LNCAP (cell line): ENCODE results near the gene VWA3A.
A peak's percentile ranks its signal among the peaks of the same experiment; 100 is the strongest.

Source experiments
- TF ChIP-seq, protein P1 (sequence below): fragments of 450-650 bp; IDR thresholded peaks from 2 replicates; pipeline ENCODE4 v1.5.1; 2017; ENCODE audit warnings: mild to moderate bottlenecking

VWA3A gene

DNA sequence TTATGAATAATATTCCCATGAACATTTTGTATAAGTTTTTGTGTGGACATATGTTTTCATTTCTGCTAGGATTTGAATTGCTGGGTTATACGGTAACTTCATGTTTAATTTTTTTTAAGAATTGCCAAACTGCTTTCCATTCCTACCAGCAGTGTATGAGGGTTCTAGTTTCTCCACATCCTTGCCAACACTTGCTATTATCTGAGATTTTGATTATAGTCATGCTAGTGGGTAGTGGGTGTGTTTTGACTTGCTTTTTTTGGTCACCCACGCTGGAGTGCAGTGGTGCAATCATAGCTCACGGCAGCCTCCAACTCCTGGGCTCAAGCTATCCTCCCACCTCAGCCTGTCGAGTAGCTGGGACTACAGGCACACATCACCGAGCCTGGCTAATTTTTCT lies 110.8 kb downstream of the VWA3A start:
- TF ChIP-seq, protein P1, sequence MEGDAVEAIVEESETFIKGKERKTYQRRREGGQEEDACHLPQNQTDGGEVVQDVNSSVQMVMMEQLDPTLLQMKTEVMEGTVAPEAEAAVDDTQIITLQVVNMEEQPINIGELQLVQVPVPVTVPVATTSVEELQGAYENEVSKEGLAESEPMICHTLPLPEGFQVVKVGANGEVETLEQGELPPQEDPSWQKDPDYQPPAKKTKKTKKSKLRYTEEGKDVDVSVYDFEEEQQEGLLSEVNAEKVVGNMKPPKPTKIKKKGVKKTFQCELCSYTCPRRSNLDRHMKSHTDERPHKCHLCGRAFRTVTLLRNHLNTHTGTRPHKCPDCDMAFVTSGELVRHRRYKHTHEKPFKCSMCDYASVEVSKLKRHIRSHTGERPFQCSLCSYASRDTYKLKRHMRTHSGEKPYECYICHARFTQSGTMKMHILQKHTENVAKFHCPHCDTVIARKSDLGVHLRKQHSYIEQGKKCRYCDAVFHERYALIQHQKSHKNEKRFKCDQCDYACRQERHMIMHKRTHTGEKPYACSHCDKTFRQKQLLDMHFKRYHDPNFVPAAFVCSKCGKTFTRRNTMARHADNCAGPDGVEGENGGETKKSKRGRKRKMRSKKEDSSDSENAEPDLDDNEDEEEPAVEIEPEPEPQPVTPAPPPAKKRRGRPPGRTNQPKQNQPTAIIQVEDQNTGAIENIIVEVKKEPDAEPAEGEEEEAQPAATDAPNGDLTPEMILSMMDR = no peak

DNA sequence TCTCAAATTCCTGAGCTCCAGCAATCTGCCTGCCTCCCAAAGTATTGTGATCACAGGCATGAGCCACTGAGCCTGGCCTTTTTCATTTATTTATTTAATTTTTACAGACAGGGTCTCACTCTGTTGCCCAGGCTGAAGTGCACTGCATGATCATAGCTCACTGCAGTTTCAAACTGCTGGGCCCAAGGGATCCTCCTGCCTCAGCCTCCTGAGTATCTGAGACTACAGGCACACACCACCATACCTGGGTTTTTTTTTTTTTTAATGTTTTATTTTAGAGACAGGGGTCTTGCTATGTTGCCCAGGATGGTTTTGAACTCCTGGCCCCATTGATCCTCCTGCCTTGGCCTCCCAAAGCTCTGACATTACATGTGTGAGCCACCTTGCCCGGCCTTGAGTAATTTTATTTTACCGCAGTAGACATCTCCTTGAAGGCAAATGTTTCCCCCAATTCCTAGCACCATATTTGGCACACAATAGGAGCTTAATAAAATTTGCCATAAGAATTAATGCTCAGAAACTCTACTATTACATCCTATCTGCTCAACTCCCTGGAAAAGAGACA lies 111.8 kb downstream of the VWA3A start:
- TF ChIP-seq, protein P1 = no peak

DNA sequence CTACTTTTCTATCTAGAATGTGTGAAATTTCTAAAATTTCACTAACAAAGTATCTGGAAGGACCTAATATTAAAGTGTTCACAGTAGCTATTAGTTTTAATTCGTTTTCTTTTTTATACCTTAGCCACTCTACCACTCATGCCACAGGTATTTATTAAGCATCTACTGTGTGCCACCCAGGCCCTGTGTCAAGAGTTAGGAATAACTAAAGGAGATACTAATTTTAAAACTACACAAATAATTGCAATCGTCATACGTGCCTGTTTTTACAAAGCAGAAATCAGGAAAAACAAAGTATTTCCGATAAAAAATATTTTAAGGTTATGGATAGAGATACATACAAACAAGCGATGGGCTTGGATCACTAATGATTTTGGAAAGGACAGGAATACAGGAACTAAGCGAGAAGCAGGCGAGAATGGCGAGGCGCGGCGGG lies 113.3 kb downstream of the VWA3A start:
- TF ChIP-seq, protein P1 = no peak

DNA sequence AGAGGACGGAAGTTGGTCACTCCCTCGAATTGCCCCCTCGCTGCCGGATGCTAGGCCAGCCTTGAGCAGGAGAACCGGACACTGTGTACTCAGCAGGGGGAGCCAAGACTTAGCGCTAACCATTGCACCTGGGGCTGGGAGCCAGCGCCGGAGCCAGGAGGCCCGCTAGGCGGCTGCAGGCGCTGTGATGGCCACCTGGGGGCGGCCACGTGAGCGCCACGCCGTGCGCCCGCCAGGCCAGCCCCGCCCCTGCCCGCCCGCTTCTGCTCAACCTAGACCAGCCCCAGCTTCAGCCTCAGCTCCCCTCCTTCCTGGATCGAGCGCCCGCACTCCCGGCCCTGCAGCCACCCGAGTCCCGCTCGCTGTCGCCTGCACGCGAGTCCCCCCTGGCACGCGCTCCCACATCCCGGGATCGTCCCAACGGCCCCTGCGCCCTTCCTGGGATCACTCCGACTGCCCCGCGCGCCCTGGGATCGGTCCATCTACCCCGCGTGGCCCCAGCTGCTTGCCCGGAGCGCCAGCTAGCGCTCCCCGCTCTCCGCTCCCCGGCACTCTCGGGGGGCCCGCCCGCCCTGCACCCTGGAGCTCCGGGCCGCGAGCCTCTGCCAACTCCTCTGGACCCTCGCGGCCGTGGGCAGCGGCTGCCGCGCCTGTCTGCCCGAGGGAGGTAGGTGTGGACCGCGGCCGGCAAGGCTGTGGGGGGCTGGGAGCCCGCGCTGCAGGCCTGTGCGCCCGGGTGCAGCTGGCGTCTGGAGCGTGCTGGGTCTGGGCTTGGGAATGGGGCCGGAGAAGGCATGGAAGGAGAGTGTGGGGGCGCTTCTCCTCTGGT lies 113.9 kb downstream of the VWA3A start, which contains the start of gene EEF2K:
Gene EEF2K, plus strand, starts transcription at position 266 of the 829 bp plus-strand sequence. CDS start 19,452 bp downstream, outside the sequence.
- TF ChIP-seq, protein P1 = peak; percentile 75
